HFF-Myc (cell line): ENCODE measurements around the gene GNAI1.

Source experiments
- DNase-seq: peaks from one replicate; pipeline ENCODE4 v3.0.0-alpha.2; 2011; ENCODE audit warnings: low read depth; ENCODE audit errors: extremely low read depth
- H3K4me3 ChIP-seq: replicated peaks from 2 replicates; pipeline ENCODE4 v1.5.1; 2011; ENCODE audit warnings: low read depth, mild to moderate bottlenecking, control low read depth, low read length
- TF ChIP-seq, protein P1 (sequence below): IDR thresholded peaks from 2 replicates; pipeline ENCODE4 v1.5.1; 2012; ENCODE audit warnings: mild to moderate bottlenecking, low read depth, low read length, control low read depth; ENCODE audit errors: missing control alignments

The GNAI1 gene

DNA sequence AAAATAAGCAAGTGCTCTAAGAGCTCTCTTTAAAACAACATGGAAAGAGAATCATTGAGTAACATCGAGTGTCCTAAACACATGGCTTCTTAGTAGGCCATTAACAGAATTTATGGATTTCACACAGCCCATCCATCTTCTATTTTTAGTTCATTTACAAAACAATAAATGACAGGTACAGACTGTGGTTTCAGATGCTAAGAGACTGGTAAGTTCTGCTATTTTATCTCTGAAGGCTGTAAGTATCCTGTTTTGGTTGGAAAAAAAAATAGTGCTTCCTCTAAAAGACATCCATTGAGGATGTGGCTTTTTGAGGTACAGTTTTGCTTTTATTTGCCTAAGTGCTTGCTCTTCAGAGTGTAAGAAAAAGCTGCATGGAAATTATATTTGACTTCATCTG lies 27.4 kb upstream of the GNAI1 start:
- H3K4me3 ChIP-seq, result no peak overlapping the region
- TF ChIP-seq, protein P1, sequence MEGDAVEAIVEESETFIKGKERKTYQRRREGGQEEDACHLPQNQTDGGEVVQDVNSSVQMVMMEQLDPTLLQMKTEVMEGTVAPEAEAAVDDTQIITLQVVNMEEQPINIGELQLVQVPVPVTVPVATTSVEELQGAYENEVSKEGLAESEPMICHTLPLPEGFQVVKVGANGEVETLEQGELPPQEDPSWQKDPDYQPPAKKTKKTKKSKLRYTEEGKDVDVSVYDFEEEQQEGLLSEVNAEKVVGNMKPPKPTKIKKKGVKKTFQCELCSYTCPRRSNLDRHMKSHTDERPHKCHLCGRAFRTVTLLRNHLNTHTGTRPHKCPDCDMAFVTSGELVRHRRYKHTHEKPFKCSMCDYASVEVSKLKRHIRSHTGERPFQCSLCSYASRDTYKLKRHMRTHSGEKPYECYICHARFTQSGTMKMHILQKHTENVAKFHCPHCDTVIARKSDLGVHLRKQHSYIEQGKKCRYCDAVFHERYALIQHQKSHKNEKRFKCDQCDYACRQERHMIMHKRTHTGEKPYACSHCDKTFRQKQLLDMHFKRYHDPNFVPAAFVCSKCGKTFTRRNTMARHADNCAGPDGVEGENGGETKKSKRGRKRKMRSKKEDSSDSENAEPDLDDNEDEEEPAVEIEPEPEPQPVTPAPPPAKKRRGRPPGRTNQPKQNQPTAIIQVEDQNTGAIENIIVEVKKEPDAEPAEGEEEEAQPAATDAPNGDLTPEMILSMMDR, result no peak
- DNase-seq, result no peak

DNA sequence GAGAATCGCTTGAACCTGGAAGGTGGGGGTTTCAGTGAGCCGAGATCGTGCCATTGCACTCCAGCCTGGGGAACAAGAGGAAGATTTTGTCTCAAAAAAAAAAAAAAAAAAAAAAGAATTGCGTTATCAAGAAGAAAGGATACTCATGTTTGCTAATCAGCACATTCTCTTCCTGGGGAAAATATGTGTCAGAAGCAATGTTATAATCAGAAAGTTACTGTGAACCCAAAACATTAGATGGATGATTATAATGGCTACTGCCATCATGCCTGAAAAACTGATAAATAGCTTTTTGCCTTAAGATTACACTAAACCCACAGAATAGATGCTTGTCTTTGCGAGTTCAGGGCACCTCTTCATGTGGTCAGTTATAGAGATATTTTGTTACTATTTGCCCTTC lies 24.3 kb upstream of the GNAI1 start:
- TF ChIP-seq, protein P1, result no peak
- no peak for DNase-seq
- no peak overlapping the region for H3K4me3 ChIP-seq

DNA sequence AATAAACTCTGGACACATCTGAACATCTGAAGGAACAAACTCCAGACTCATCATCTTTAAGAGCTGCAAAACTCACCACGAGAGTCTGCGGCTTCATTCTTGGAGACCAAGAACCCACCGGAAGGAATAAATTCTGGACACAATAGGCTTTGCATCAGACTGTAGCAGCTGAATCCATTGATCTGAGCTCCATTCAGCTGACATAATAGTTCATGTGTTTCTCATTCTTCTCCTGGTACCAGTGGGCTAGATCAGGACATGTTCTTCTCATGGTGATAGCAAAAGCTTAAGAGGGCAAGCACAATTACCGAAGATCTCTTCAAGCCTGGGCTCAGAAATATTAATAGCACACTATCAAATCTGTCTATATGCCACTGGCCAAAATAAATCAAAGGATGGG lies 20.5 kb upstream of the GNAI1 start:
- TF ChIP-seq, protein P1, result no peak
- DNase-seq, result no peak
- H3K4me3 ChIP-seq, result no peak overlapping the region

DNA sequence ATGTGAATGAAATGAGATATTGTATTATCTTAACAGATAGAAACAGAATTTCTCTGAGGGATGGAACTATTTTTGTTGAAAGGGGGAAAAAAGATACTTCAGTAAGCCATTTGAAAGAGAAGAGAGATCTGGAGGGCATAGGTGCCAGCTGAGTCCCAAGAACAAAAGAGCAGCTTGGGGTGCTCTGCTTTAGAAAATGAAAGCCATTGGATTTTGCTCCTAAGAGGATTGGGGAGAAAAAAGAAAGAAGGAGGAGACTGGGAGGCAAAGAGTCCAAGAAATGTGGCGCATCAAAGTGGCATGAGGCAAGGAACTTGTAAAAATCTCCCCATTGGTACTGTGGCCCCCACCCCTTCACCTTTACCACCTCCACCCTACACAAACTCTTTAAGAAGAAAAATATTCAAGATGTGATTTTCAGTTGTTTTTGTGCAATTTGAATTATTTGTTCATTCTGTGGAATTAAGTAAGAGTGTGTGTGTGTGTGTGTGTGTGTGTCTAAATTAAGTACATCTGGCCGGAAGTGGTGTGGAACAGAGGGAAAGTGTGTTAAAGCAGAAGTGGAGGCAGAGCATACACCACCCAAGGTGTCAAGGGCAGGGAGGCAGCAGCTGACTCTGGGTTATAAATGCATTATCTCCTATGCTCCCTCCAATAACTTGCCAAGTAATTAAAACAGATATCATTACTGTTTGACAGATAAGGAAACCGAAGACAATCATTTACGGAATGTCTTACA lies 9.9 kb upstream of the GNAI1 start:
- TF ChIP-seq, protein P1, result no peak
- H3K4me3 ChIP-seq, result no peak overlapping the region
- DNase-seq, result no peak

DNA sequence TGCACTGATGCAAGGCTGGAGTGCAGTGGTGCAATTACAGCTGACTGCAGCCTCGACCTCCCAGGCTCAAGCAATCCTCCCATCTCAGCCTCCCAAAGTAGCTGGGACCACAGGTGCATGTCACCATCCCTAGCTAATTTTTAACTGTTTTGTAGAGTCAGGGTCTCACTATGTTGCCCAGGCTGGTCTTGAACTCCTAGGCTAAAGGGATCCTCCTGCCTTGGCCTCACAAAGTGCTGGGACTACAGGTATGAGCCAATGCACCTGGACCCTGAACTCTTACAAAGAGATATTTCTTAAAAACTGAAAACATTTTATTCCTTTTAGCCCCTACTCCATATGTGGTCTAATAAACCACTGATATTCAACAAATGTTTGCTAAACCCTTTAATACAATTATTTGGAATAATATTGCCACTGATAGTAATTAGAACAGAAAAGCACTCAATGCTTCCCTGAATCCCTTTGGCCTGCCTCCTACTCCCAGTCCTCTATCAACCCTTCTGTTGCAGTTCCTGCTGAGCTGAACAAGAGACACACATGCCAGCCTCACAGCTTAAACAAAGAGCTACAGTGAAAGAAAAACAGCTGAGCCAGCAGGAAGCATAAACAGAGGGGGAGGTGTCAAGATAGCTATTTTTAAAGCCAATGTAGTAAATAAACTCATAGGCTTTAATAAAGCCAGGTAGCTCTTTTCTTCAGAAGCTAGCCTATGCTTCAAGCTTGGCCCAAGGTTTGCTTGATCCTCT lies 7.0 kb upstream of the GNAI1 start:
- TF ChIP-seq, protein P1, result no peak
- DNase-seq, result no peak
- no peak overlapping the region for H3K4me3 ChIP-seq

DNA sequence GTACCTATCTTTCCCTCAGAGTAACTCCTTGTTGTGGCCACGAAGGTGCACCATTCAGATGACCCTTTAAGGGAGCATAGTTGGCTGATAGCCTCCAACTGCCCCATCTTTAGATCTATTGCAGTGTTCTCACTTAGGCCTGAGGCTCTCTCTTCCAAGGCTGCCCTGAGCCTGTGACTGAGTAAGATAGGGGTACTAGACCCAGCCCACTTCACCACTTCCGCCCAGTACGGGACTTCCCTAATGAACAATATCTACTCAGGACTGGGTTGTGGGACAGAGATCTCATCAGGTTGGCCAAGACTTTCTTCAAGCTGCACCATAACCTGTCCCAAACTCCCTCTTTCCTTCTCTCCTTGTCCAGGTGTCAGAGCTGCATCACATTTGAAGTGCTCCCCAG lies 5.7 kb upstream of the GNAI1 start:
- H3K4me3 ChIP-seq, result no peak overlapping the region
- no peak for DNase-seq
- TF ChIP-seq, protein P1, result no peak
